BE2C (cell line): ENCODE data around the gene IQCH.

Experiments
- DNase-seq: peaks from one replicate; pipeline ENCODE4 v3.0.0-alpha.2; 2020
- H3K27me3 ChIP-seq: fragments of 250-450 bp; sonication (Bioruptor Pico); 2 replicates; pipeline ENCODE4 v1.5.1; 2020; ENCODE audit warnings: mild to moderate bottlenecking
- H3K36me3 ChIP-seq: fragments of 250-450 bp; sonication (Bioruptor Pico); 2 replicates; pipeline ENCODE4 v1.5.1; 2020; ENCODE audit warnings: mild to moderate bottlenecking
- H3K4me1 ChIP-seq: fragments of 250-450 bp; sonication (Bioruptor Pico); 2 replicates; pipeline ENCODE4 v1.5.1; 2020
- H3K4me3 ChIP-seq: 2 replicates; pipeline ENCODE4 v1.5.1; 2011; ENCODE audit warnings: low read depth, low read length
- H3K9me3 ChIP-seq: fragments of 250-450 bp; sonication (Bioruptor Pico); 2 replicates; pipeline ENCODE4 v1.5.1; 2020
- TF ChIP-seq, protein P1 (sequence below): IDR thresholded peaks from 2 replicates; pipeline ENCODE4 v1.5.1; 2012; ENCODE audit warnings: mild to moderate bottlenecking, low read depth, low read length

Gene IQCH

DNA sequence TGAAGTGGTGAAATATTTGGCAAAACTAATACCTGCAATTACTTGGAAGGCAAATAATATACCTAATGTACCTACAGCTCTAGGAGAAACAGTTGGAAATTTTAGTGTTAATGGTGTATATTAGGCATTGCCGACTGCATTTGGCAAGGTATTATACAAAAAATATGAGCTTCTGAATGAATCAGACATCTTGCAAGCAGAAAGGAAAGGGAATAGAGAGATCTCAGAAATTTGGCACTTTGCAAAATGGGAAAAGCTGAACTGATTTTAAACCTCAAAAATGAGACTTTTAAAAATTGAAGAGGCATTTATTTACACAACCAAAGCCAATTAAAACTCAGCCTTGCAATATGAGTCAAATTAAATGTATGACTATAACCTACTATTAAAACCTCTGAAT, 226.2 kb downstream of the IQCH start:
- no peaks in the 10 kb centered on the region for H3K36me3 ChIP-seq
- no peaks in the 10 kb centered on the region for H3K9me3 ChIP-seq
- no peaks in the 10 kb centered on the region for H3K27me3 ChIP-seq
- no peak for DNase-seq
- no peak overlapping the region for H3K4me3 ChIP-seq
- TF ChIP-seq, protein P1, sequence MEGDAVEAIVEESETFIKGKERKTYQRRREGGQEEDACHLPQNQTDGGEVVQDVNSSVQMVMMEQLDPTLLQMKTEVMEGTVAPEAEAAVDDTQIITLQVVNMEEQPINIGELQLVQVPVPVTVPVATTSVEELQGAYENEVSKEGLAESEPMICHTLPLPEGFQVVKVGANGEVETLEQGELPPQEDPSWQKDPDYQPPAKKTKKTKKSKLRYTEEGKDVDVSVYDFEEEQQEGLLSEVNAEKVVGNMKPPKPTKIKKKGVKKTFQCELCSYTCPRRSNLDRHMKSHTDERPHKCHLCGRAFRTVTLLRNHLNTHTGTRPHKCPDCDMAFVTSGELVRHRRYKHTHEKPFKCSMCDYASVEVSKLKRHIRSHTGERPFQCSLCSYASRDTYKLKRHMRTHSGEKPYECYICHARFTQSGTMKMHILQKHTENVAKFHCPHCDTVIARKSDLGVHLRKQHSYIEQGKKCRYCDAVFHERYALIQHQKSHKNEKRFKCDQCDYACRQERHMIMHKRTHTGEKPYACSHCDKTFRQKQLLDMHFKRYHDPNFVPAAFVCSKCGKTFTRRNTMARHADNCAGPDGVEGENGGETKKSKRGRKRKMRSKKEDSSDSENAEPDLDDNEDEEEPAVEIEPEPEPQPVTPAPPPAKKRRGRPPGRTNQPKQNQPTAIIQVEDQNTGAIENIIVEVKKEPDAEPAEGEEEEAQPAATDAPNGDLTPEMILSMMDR = no peak
- no peaks in the 10 kb centered on the region for H3K4me1 ChIP-seq

DNA sequence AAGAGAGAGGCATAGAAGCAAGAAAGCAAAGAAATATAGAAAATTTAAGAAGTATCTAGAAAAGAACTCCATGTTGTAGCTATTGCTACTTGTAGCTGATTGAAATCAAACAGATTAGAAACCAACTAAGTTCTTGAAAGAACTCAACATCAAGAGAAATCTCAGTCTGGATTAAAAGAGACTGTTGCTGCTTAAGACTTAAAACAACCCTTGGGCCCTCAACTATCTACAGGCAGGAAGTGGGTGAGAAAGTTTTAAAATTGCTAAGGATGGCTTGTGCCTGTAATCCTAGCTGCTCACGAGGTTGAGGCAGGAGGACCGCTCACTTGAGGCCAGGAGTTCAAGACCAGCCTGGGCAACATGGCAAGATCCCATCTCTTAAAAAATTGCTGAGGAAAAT, 227.1 kb downstream of the IQCH start:
- DNase-seq = no peak
- no peaks in the 10 kb centered on the region for H3K9me3 ChIP-seq

DNA sequence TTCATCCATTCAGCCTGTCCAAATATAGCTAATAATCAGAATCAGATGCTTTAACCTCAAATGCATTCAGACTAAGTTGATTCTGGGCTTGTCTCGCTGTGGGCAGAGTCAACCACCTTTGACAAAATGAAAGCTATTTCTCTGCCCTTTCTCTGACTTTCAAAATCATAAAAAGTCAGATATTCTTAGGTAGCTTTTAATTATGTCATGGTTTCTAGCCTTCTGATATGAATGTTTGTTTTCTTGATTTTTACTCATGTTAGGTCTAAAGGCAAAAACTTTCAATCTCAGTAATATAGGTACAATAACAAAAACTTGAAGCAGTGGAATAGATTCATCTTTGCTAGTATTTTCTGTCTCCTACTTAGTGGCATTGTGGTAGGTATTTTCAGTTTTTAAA, 241.0 kb downstream of the IQCH start:
- TF ChIP-seq, protein P1 = no peak
- DNase-seq = no peak
- H3K27me3 ChIP-seq = no peaks in the 10 kb centered on the region

More for the DNA sequence above, 227.1 kb downstream of the IQCH start:
- no peaks in the 10 kb centered on the region for H3K4me1 ChIP-seq
- no peak overlapping the region for H3K4me3 ChIP-seq
- H3K27me3 ChIP-seq = no peaks in the 10 kb centered on the region
- no peaks in the 10 kb centered on the region for H3K36me3 ChIP-seq
- TF ChIP-seq, protein P1 = no peak

DNA sequence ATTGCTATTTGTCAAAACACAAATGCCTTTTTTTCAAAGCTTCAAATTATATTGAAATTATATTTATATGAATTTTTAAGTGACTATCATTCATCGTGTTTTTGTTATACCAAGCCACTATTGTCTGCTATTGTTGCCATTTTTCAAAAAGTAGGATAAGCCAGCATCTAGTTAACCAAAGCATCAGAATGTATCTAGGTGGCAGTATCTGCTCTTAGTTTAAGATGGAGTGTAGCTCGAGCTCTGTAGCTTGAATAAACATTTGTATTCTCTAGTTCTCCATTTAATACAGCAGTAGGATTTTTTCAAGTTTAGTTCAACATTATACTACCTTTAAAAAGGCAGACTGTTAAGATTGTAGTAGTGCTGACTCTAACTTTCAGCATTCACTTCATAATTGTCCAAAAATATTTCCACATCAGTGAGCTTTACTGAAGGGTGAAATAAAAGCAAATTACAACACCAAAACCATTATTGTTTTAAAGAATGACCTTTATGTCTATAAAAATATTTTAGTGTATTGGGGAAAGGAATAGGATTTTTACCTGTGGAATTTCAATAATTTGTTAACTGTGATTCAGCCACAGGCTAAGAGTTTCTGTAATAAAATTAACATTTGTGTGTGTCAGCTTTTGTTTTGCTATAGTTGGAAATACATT, 246.7 kb downstream of the IQCH start:
- Histone ChIP-seq H3K36me3 (no peaks in the 10 kb centered on the region), H3K4me1 (no peaks in the 10 kb centered on the region), H3K9me3 (no peaks in the 10 kb centered on the region), H3K4me3 (no peak overlapping the region), H3K27me3 (no peaks in the 10 kb centered on the region)
- TF ChIP-seq, protein P1 = peak; percentile 53
- no peak for DNase-seq

More for the DNA sequence above, 241.0 kb downstream of the IQCH start:
- Histone ChIP-seq H3K9me3 (no peaks in the 10 kb centered on the region), H3K4me3 (no peak overlapping the region), H3K36me3 (no peaks in the 10 kb centered on the region), H3K4me1 (no peaks in the 10 kb centered on the region)

DNA sequence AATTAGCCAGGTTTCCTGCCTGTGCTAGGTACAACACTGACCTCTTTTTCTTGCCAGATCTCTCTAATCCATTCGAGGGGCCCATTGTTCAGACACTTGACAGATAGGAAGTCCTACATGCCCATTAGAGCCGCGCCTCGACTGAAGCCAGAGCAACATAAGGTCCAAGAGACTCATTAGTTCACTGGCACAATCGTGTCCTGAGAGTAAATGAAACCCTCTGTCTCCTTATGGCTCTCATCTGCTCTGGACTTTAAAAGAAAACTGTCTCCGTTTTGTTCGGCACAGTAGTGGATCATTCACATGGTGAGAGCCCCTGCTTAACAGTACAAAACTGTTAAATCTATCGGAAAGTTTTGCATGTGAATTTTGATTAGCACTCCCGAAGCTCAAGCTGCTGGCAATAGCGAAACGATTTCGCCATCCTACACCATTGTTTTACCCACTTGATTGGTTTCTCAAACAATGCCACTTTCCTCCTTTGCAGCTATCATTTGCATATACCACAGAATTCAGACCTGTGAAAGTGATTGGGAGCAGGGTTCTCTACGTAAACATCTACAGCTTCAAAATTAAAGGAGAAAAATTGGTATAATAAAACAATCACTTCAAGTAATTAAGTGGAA, 247.4 kb downstream of the IQCH start:
- DNase-seq = no peak
- Histone ChIP-seq H3K9me3 (no peaks in the 10 kb centered on the region), H3K36me3 (no peaks in the 10 kb centered on the region), H3K4me3 (no peak overlapping the region), H3K4me1 (no peaks in the 10 kb centered on the region), H3K27me3 (no peaks in the 10 kb centered on the region)
- TF ChIP-seq, protein P1 = no peak

DNA sequence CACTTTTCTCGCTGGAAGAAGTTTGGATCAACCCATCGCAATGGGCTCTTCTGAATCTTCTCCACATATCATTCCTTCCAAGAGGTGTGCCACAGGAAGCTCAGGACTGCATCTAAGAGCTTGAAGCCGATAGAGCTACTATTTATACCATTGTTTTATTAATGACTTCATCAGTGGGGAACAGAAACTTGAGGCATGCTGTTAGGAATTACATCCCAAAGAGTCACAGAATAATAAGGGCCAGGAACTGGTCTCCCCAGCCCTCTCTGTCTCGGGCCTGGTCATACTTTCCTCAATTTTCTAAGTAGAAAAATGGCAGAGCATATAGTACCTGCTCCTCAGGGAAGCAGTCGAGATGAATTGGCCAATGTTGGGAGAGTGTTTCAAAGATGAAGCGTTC, 249.5 kb downstream of the IQCH start:
- H3K27me3 ChIP-seq = no peaks in the 10 kb centered on the region
- TF ChIP-seq, protein P1 = no peak
- no peak for DNase-seq
- no peak overlapping the region for H3K4me3 ChIP-seq
- no peaks in the 10 kb centered on the region; the same call in 1 of the 2 replicates for H3K36me3 ChIP-seq
- no peaks in the 10 kb centered on the region for H3K4me1 ChIP-seq
- no peaks in the 10 kb centered on the region for H3K9me3 ChIP-seq
